Osteoblast (primary cell): Measurements from ENCODE around the gene FAM110C. TPM values are rescaled to one million over a fixed set of nuclear protein-coding genes. Genes with fewer than 3 reads are reported as not detected.

Experiments used
- DNase-seq: peaks from one replicate; pipeline ENCODE4 v3.0.0; 2011; ENCODE audit warnings: low spot score, mixed read lengths; ENCODE audit not compliant: insufficient read length; ENCODE audit errors: missing footprints
- H2AFZ ChIP-seq: 2 replicates; pipeline ENCODE4 v1.6.0; 2011; ENCODE audit warnings: mild to moderate bottlenecking, low read length
- H3K27ac ChIP-seq: 2 replicates; pipeline ENCODE4 v1.5.1; 2011; ENCODE audit warnings: mild to moderate bottlenecking, low read depth, low read length, moderate library complexity
- H3K27me3 ChIP-seq: 2 replicates; pipeline ENCODE4 v1.6.0; 2012; ENCODE audit warnings: mild to moderate bottlenecking, control low read depth, inconsistent platforms, low read length, moderate library complexity; ENCODE audit not compliant: insufficient read depth
- H3K36me3 ChIP-seq: 2 replicates; pipeline ENCODE4 v1.5.1; 2011; ENCODE audit warnings: mild to moderate bottlenecking, low read length, control low read depth, moderate library complexity; ENCODE audit not compliant: insufficient read depth
- H3K4me1 ChIP-seq: 2 replicates; pipeline ENCODE4 v1.5.1; 2011; ENCODE audit warnings: mild to moderate bottlenecking, low read length, control low read depth, moderate library complexity; ENCODE audit not compliant: insufficient read depth
- H3K4me2 ChIP-seq: 2 replicates; pipeline ENCODE4 v1.6.0; 2011; ENCODE audit warnings: mild to moderate bottlenecking, low read length; ENCODE audit not compliant: insufficient read depth
- H3K4me3 ChIP-seq: fragments of 200-600 bp; sonication (generic); 3 replicates; pipeline ENCODE4 v1.5.1; 2012; ENCODE audit warnings: mild to moderate bottlenecking, low read length, inconsistent platforms; ENCODE audit not compliant: insufficient read depth
- H3K79me2 ChIP-seq: 2 replicates; pipeline ENCODE4 v1.6.0; 2012; ENCODE audit warnings: mild to moderate bottlenecking, low read length, control low read depth, inconsistent platforms; ENCODE audit not compliant: insufficient read depth
- H3K9me3 ChIP-seq: 2 replicates; pipeline ENCODE4 v1.5.1; 2011; ENCODE audit warnings: low read depth, low read length, control low read depth
- H4K20me1 ChIP-seq: 2 replicates; pipeline ENCODE4 v1.6.0; 2012; ENCODE audit warnings: mild to moderate bottlenecking, low read length, control low read depth; ENCODE audit not compliant: insufficient read depth
- total RNA-seq: library from RNA; depleted of rRNA; stranded (reverse); fragments of >200 nt; gene quantifications from 2 replicates; pipeline ENCODE4 v1.2.3, GENCODE V29; 2012
- TF ChIP-seq, protein P1 (sequence below): IDR thresholded peaks from 2 replicates; pipeline ENCODE4 v1.5.1; 2011; ENCODE audit warnings: mild to moderate bottlenecking, low read depth, low read length, moderate library complexity; ENCODE audit errors: extremely low read depth

Gene FAM110C
- total RNA-seq, 1 donor = not detected

GRCh38 chr2:40465-40864 is 5.8 kb downstream of the FAM110C start:
- Histone ChIP-seq H4K20me1 (no peaks in the 10 kb centered on the region), H3K27me3 (peaks cover 5% of the 10 kb centered on the region), H3K4me1 (no peaks in the 10 kb centered on the region), H2AFZ (no peak overlapping the region), H3K36me3 (no peaks in the 10 kb centered on the region), H3K79me2 (no peaks in the 10 kb centered on the region), H3K9me3 (no peaks in the 10 kb centered on the region), H3K27ac (no peak overlapping the region), H3K4me3 (no peak overlapping the region), H3K4me2 (no peak overlapping the region)
- DNase-seq = no peak
- TF ChIP-seq, protein P1, sequence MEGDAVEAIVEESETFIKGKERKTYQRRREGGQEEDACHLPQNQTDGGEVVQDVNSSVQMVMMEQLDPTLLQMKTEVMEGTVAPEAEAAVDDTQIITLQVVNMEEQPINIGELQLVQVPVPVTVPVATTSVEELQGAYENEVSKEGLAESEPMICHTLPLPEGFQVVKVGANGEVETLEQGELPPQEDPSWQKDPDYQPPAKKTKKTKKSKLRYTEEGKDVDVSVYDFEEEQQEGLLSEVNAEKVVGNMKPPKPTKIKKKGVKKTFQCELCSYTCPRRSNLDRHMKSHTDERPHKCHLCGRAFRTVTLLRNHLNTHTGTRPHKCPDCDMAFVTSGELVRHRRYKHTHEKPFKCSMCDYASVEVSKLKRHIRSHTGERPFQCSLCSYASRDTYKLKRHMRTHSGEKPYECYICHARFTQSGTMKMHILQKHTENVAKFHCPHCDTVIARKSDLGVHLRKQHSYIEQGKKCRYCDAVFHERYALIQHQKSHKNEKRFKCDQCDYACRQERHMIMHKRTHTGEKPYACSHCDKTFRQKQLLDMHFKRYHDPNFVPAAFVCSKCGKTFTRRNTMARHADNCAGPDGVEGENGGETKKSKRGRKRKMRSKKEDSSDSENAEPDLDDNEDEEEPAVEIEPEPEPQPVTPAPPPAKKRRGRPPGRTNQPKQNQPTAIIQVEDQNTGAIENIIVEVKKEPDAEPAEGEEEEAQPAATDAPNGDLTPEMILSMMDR = no peak

DNA sequence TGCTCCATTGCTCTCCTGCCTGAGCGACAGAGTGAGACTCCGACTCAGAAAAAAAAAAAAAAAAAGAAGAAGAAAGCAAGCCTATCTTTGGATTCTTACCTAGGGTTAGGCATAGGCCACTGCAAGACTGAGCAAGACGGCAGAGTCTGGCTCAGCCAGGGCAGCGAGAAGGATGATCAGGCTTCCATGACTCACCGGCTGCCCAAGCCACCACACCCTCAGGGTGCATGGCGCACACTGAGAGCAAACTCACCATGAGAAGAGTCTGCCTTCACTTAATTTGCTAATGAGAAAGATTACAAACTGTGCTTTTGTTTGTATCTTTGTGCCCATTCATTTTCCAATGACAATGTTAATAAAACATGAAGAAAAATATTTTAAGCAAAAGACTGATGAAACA is 8.2 kb downstream of the FAM110C start:
- no peaks in the 10 kb centered on the region for H3K4me1 ChIP-seq
- TF ChIP-seq, protein P1 = no peak

DNA sequence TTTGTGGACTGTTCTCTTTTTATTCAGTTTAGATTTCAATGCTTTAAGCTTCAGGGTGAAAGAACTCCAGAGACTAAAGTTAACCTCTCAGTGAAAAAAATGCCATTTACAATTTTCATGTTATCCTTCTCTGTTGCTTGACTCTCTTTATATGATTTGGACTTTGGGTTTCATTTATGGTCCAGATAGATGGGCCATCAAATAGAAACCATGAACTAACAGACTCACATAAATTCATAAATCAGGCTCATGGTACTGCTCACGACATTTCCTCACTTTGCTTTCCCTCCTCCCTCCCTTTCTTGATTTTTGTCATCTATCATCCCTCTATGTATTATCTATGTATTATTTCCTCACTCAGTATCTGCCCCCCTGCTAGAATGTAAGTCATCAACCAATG is 10.0 kb downstream of the FAM110C start:
- no peak overlapping the region for H3K4me2 ChIP-seq

More for the DNA sequence above, 8.2 kb downstream of the FAM110C start:
- Histone ChIP-seq H3K4me3 (no peak overlapping the region), H3K9me3 (no peaks in the 10 kb centered on the region), H3K27me3 (no peaks in the 10 kb centered on the region), H3K27ac (no peak overlapping the region), H3K4me2 (no peak overlapping the region), H2AFZ (no peak overlapping the region), H4K20me1 (no peaks in the 10 kb centered on the region), H3K36me3 (no peaks in the 10 kb centered on the region), H3K79me2 (no peaks in the 10 kb centered on the region)
- DNase-seq = no peak

GRCh38 chr2:35852-36251 is 10.5 kb downstream of the FAM110C start:
- Histone ChIP-seq H3K79me2 (no peaks in the 10 kb centered on the region), H3K9me3 (no peaks in the 10 kb centered on the region), H3K36me3 (no peaks in the 10 kb centered on the region), H3K27ac (no peak overlapping the region), H4K20me1 (no peaks in the 10 kb centered on the region), H3K4me2 (no peak overlapping the region), H2AFZ (no peak overlapping the region), H3K4me3 (no peak overlapping the region), H3K4me1 (no peaks in the 10 kb centered on the region), H3K27me3 (no peaks in the 10 kb centered on the region)
- DNase-seq = no peak
- TF ChIP-seq, protein P1 = no peak

More for the DNA sequence above, 10.0 kb downstream of the FAM110C start:
- H3K27ac ChIP-seq = no peak overlapping the region
- H3K27me3 ChIP-seq = no peaks in the 10 kb centered on the region
- H3K9me3 ChIP-seq = no peaks in the 10 kb centered on the region
- H3K79me2 ChIP-seq = no peaks in the 10 kb centered on the region
- H3K4me3 ChIP-seq = no peak overlapping the region
- no peaks in the 10 kb centered on the region for H3K36me3 ChIP-seq
- H4K20me1 ChIP-seq = no peaks in the 10 kb centered on the region
- H3K4me1 ChIP-seq = no peaks in the 10 kb centered on the region
- no peak for DNase-seq
- TF ChIP-seq, protein P1 = no peak
- no peak overlapping the region for H2AFZ ChIP-seq
